ENCODE measurements around the gene BCAS3. TPM values are rescaled to one million over a fixed set of nuclear protein-coding genes. Genes with fewer than 3 reads are reported as not detected.

Gene BCAS3
- total RNA-seq, 1 donor from 2014 or later = 22.6 TPM

GRCh38 chr17:61227866-61228265 lies 550.2 kb downstream of the BCAS3 start:
- H3K27me3 Mint-ChIP-seq (ENCODE audit: low read depth) = no peaks in the 10 kb centered on the region
- peaks cover 1% of the 10 kb centered on the region for H3K36me3 Mint-ChIP-seq (ENCODE audit: low read depth)
- H3K4me3 Mint-ChIP-seq (ENCODE audit: unreplicated experiment) = no peak overlapping the region
- no peaks in the 10 kb centered on the region for H3K9me3 Mint-ChIP-seq (ENCODE audit: low read depth)
- peaks cover 2% of the 10 kb centered on the region for H3K4me1 Mint-ChIP-seq (ENCODE audit: low read depth)
- no peak for DNase-seq (ENCODE audit: low spot score)
- H3K27ac Mint-ChIP-seq (ENCODE audit: unreplicated experiment) = no peak overlapping the region
- no peak for TF ChIP-seq CTCF (IDR thresholded peaks at IDR 0.05)

DNA sequence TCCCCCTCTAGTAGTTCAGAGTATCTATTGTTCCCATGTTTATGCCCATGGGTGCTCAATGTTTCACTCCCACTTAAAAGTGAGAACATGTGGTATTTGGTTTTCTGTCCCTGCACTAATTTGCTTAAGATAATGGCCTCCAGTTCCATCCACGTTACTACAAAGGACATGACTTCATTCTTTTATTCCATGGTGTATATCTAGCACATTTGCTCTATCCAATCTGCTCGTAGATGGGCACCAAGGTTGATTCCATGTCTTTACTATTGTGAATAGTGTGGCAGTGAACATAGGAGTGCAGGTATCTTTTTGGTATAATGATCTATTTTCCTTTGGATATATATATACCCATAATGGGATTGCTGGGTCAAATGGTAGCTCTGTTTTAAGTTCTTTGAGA lies 552.8 kb downstream of the BCAS3 start:
- Mint-ChIP-seq H3K9me3 (ENCODE audit: low read depth) (no peaks in the 10 kb centered on the region), H3K4me3 (ENCODE audit: unreplicated experiment) (no peak overlapping the region), H3K27me3 (ENCODE audit: low read depth) (no peaks in the 10 kb centered on the region), H3K36me3 (ENCODE audit: low read depth) (peaks cover 1% of the 10 kb centered on the region), H3K27ac (ENCODE audit: unreplicated experiment) (no peak overlapping the region), H3K4me1 (ENCODE audit: low read depth) (peaks cover 7% of the 10 kb centered on the region)
- no peak for TF ChIP-seq CTCF (IDR thresholded peaks at IDR 0.05)
- DNase-seq (ENCODE audit: low spot score) = no peak

DNA sequence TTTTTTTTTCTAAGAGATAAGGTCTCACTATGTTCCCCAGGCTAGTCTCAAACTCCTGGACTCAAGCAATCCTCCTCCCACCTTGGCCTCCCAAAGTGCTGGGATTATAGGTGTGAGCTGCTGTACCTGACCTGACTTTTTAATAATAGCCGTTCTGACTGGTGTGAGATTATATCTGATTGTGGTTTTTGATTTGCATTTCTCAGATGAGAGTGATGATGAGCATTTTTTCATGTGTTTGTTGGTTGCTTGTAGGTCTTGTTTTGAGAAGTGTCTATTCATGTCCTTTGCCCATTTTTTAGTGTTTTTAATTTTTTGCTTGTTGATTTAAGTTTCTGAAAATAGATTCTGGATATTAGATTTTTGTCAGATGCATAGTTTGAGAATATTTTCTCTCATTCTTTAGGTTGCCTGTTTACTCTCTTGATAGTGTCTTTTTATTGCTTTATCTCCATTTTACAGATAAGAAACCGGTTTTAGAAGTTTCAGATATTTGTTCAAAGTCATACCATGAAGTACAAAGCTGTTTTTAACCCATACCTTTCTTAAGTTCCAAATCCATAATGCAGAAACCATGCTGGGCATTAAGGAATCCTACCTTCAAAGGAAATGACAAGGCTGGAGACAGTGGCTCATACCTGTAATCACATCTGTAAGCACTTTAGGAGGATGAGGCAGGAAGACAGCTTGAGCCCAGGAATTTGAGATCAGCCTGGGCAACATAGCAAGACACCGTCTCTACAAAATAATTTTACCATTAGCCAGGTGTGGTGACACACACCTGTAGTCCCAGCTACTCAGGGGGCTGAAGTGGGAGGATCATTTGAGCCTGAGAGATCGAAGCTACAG lies 553.5 kb downstream of the BCAS3 start:
- Mint-ChIP-seq H3K4me3 (ENCODE audit: unreplicated experiment) (no peak overlapping the region), H3K36me3 (ENCODE audit: low read depth) (peaks cover 1% of the 10 kb centered on the region), H3K9me3 (ENCODE audit: low read depth) (no peaks in the 10 kb centered on the region), H3K27ac (ENCODE audit: unreplicated experiment) (no peak overlapping the region), H3K4me1 (ENCODE audit: low read depth) (peaks cover 14% of the 10 kb centered on the region), H3K27me3 (ENCODE audit: low read depth) (no peaks in the 10 kb centered on the region)
- TF ChIP-seq CTCF (IDR thresholded peaks at IDR 0.05) = no peak
- DNase-seq (ENCODE audit: low spot score) = no peak

DNA sequence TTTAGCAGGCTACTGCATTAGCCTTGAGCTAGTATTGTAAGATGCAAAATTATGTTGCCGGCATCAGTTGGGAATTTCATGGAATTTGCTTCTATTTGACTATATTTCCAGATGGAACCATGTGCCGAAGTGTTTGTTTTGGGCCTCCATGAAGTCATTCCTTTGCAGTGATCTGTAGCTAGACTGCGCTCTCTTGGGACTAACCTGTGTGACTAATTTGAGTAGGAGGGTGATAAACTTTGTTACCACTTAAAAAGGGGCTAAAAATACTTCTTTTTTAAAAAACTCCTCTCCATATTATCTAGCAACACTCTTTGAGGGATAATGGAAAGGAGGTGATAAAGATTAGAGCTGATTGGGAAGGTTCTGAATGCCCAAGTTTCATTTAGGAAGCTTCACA lies 555.2 kb downstream of the BCAS3 start:
- TF ChIP-seq CTCF (IDR thresholded peaks at IDR 0.05) = no peak
- Mint-ChIP-seq H3K36me3 (ENCODE audit: low read depth) (peaks cover 1% of the 10 kb centered on the region), H3K27ac (ENCODE audit: unreplicated experiment) (no peak overlapping the region)

GRCh38 chr17:61233991-61234750 lies 556.5 kb downstream of the BCAS3 start:
- Mint-ChIP-seq H3K9me3 (ENCODE audit: low read depth) (no peaks in the 10 kb centered on the region), H3K27me3 (ENCODE audit: low read depth) (no peaks in the 10 kb centered on the region), H3K4me3 (ENCODE audit: unreplicated experiment) (no peak overlapping the region), H3K36me3 (ENCODE audit: low read depth) (no peaks in the 10 kb centered on the region), H3K4me1 (ENCODE audit: low read depth) (peaks cover 23% of the 10 kb centered on the region), H3K27ac (ENCODE audit: unreplicated experiment) (no peak overlapping the region)
- no peak for DNase-seq (ENCODE audit: low spot score)
- TF ChIP-seq CTCF (IDR thresholded peaks at IDR 0.05) = no peak

More for the DNA sequence above, 555.2 kb downstream of the BCAS3 start:
- DNase-seq (ENCODE audit: low spot score) = no peak
- no peaks in the 10 kb centered on the region for H3K9me3 Mint-ChIP-seq (ENCODE audit: low read depth)
- H3K27me3 Mint-ChIP-seq (ENCODE audit: low read depth) = no peaks in the 10 kb centered on the region
- no peak overlapping the region for H3K4me3 Mint-ChIP-seq (ENCODE audit: unreplicated experiment)
- H3K4me1 Mint-ChIP-seq (ENCODE audit: low read depth) = peaks cover 14% of the 10 kb centered on the region
